ENCODE results near the gene MTA2. TPM values are rescaled to one million over a fixed set of nuclear protein-coding genes. Genes with fewer than 3 reads are reported as not detected.

The MTA2 gene
- total and polyA plus RNA-seq, 12 donors: 63.9 to 97.3 (median 73.5) TPM

GRCh38 chr11:62559204-62559603 is 42.5 kb downstream of the MTA2 start:
- Histone ChIP-seq H3K27ac (peak overlapping the region in 1 of 5 donors; percentile 67), H3K27me3 (no peaks in the 10 kb centered on the region), H3K4me3 (no peak overlapping the region), H3K36me3 (replicated peaks in 1 of 2) (peaks cover 0 to 52% of the 10 kb centered on the region in 2 donors), H3K4me1 (replicated peaks in 1 of 2) (peaks cover 21 to 45% of the 10 kb centered on the region in 2 donors), H3K9me3 (replicated peaks in 1 of 3) (no peaks in the 10 kb centered on the region)
- intact Hi-C loops (cut with DNase I): no loop called here
- WGBS, 4 donors: 83 to 87% (median 84%) methylated on average over 8 of the region's 8 CpGs
- DNase-seq: no peak
- no peak for TF ChIP-seq CTCF (IDR thresholded peaks at IDR 0.05)
- TF ChIP-seq POLR2A (IDR thresholded peaks at IDR 0.05): no peak

GRCh38 chr11:62558669-62559068 is 43.0 kb downstream of the MTA2 start:
- WGBS, 4 donors: 81 to 89% (median 83%) methylated on average over 9 of the region's 9 CpGs
- no peak overlapping the region for H3K4me3 ChIP-seq
- no peaks in the 10 kb centered on the region for H3K27me3 ChIP-seq
- DNase-seq: no peak
- TF ChIP-seq POLR2A (IDR thresholded peaks at IDR 0.05) (no peak), CTCF (IDR thresholded peaks at IDR 0.05) (no peak)
- H3K4me1 ChIP-seq (replicated peaks in 1 of 2): peaks cover 27 to 50% of the 10 kb centered on the region in 2 donors
- peaks cover 0 to 47% of the 10 kb centered on the region in 2 donors for H3K36me3 ChIP-seq (replicated peaks in 1 of 2)
- H3K27ac ChIP-seq: no peak overlapping the region
- intact Hi-C loops (cut with DNase I): no loop called here
- no peaks in the 10 kb centered on the region for H3K9me3 ChIP-seq (replicated peaks in 1 of 3)

- Histone ChIP-seq H3K4me3 (no peak overlapping the region), H3K36me3 (replicated peaks in 1 of 2) (peaks cover 0 to 30% of the 10 kb centered on the region in 2 donors), H3K27ac (peak overlapping the region; percentile 15 to 96 (median 74)), H3K27me3 (no peaks in the 10 kb centered on the region), H3K4me1 (replicated peaks in 1 of 2) (peaks cover 42 to 66% of the 10 kb centered on the region in 2 donors), H3K9me3 (replicated peaks in 1 of 3) (no peaks in the 10 kb centered on the region)
- intact Hi-C loops (cut with DNase I): no loop called here
- TF ChIP-seq CTCF (IDR thresholded peaks at IDR 0.05): no peak
- TF ChIP-seq POLR2A (IDR thresholded peaks at IDR 0.05): no peak
- no peak for DNase-seq
- WGBS, 4 donors: 48 to 73% (median 58%) methylated on average over 3 of the region's 3 CpGs
Measured at GRCh38 chr11:62556875-62557631, 44.6 kb downstream of the MTA2 start.

- Histone ChIP-seq H3K4me3 (peak overlapping the region in 1 of 4 donors; percentile 12), H3K27ac (peak overlapping the region; percentile 36 to 96 (median 74)), H3K9me3 (replicated peaks in 1 of 3) (no peaks in the 10 kb centered on the region), H3K27me3 (no peaks in the 10 kb centered on the region), H3K36me3 (replicated peaks in 1 of 2) (peaks cover 0 to 23% of the 10 kb centered on the region in 2 donors), H3K4me1 (replicated peaks in 1 of 2) (peaks cover 45 to 74% of the 10 kb centered on the region in 2 donors)
- peak; percentile 87 to 97 (median 96) for DNase-seq
- intact Hi-C loops (cut with DNase I): no loop called here
- WGBS, 4 donors: 0 to 13% (median 10%) methylated on average over 8 to 14 of the region's 14 CpGs
- TF ChIP-seq CTCF (IDR thresholded peaks at IDR 0.05) (no peak), POLR2A (IDR thresholded peaks at IDR 0.05) (peak in 1 of 2 donors; percentile 35)
Measured at GRCh38 chr11:62556108-62556874, 45.4 kb downstream of the MTA2 start.
